ENCODE results near the gene GRM5. TPM values are rescaled to one million over a fixed set of nuclear protein-coding genes. Genes with fewer than 3 reads are reported as not detected.

Gene GRM5
- total RNA-seq, 1 experiment from 2014 or later, result 0.03 TPM

- CTCF ChIA-PET, result no interaction called here
- Histone ChIP-seq H3K36me3 (ENCODE audit: control insufficient read depth, insufficient read depth, low read length) (no peaks in the 10 kb centered on the region), H3K9me3 (ENCODE audit: control insufficient read depth, insufficient read depth, low read depth, low read length) (no peaks in the 10 kb centered on the region), H3K27ac (ENCODE audit: low read length) (no peak overlapping the region), H3K4me3 (ENCODE audit: low read depth in 2 of 2, low read length in 2 of 2) (no peak overlapping the region), H3K27me3 (ENCODE audit: control insufficient read depth, insufficient read depth, low read length) (no peaks in the 10 kb centered on the region), H3K4me1 (ENCODE audit: control insufficient read depth, insufficient read depth, low read length) (no peaks in the 10 kb centered on the region)
- POLR2A ChIA-PET, result no interaction called here
- TF ChIP-seq POLR2AphosphoS5 (IDR thresholded peaks at IDR 0.05; ENCODE audit: low read depth, low read length) (no peak), TCF7L2 (IDR thresholded peaks at IDR 0.05; ENCODE audit: low read depth, low read length) (no peak), REST (IDR thresholded peaks at IDR 0.05; ENCODE audit: insufficient read depth in 1 of 2, low read depth in 2 of 2, low read length in 1 of 2) (no peak), CTCF (IDR thresholded peaks at IDR 0.05) (no peak), SIN3A (IDR thresholded peaks at IDR 0.05; ENCODE audit: borderline replicate concordance, insufficient read depth, low read depth, low read length) (no peak)
- ATAC-seq (no peak), DNase-seq (ENCODE audit: low read depth, low spot score) (no peak)
- intact Hi-C loops (cut with micrococcal nuclease; ENCODE audit: unreplicated experiment) (no loop called here), in situ Hi-C loops (cut with HindIII; ENCODE audit: low pct_unique_long_range_greater_than_20kb, low sequenced_read_pairs) (no loop called here)
- BruUV-seq (replicated peaks), result no TSS peak
Measured at GRCh38 chr11:88626216-88626615, 439.6 kb downstream of the GRM5 start.

GRCh38 chr11:88623531-88623930 is 442.3 kb downstream of the GRM5 start:
- ChIA-PET POLR2A (no interaction called here), CTCF (no interaction called here)
- no peak for DNase-seq (ENCODE audit: low read depth, low spot score)
- TF ChIP-seq TCF7L2 (IDR thresholded peaks at IDR 0.05; ENCODE audit: low read depth, low read length) (no peak), CTCF (IDR thresholded peaks at IDR 0.05) (no peak), REST (IDR thresholded peaks at IDR 0.05; ENCODE audit: insufficient read depth in 1 of 2, low read depth in 2 of 2, low read length in 1 of 2) (no peak), SIN3A (IDR thresholded peaks at IDR 0.05; ENCODE audit: borderline replicate concordance, insufficient read depth, low read depth, low read length) (no peak), POLR2AphosphoS5 (IDR thresholded peaks at IDR 0.05; ENCODE audit: low read depth, low read length) (no peak)
- H3K4me3 ChIP-seq (ENCODE audit: low read depth in 2 of 2, low read length in 2 of 2), result no peak overlapping the region
- H3K27me3 ChIP-seq (ENCODE audit: control insufficient read depth, insufficient read depth, low read length), result no peaks in the 10 kb centered on the region
- no peaks in the 10 kb centered on the region for H3K9me3 ChIP-seq (ENCODE audit: control insufficient read depth, insufficient read depth, low read depth, low read length)
- H3K4me1 ChIP-seq (ENCODE audit: control insufficient read depth, insufficient read depth, low read length), result no peaks in the 10 kb centered on the region
- no peak for ATAC-seq
- no peaks in the 10 kb centered on the region for H3K36me3 ChIP-seq (ENCODE audit: control insufficient read depth, insufficient read depth, low read length)
- no TSS peak for BruUV-seq (replicated peaks)
- in situ Hi-C loops (cut with HindIII; ENCODE audit: low pct_unique_long_range_greater_than_20kb, low sequenced_read_pairs), result no loop called here
- intact Hi-C loops (cut with micrococcal nuclease; ENCODE audit: unreplicated experiment), result no loop called here
- H3K27ac ChIP-seq (ENCODE audit: low read length), result no peak overlapping the region

Data from Panc1 (cell line).